Activated CD8-positive, alpha-beta T cell treated with anti-CD3 and anti-CD28 coated beads, Interleukin-2, amount 10 ng/mL, durations not matched to agents 7 days and 5 days (primary cell): ENCODE data around the gene TAGLN2. TPM values are rescaled to one million over a fixed set of nuclear protein-coding genes. Genes with fewer than 3 reads are reported as not detected.

ENCODE experiments used
- ATAC-seq: fragments of 150-1000 bp; cut with Tn5 transposase; one replicate; pipeline ENCODE4 v1.10.0; 2021; ENCODE audit warnings: moderate library complexity
- CTCF ChIA-PET: fragments of 350-600 bp; sonication (Branson Sonifier 250); formaldehyde crosslinking; loops from one replicate; lab custom pipeline; 2021; ENCODE audit warnings: antibody characterized with exemption; lab: Charles Lee
- POLR2A ChIA-PET: fragments of 350-600 bp; sonication (Branson Sonifier 250); formaldehyde crosslinking; loops from one replicate; lab custom pipeline; 2021; ENCODE audit warnings: antibody characterized with exemption; lab: Charles Lee
- DNase-seq: peaks from one replicate; pipeline ENCODE4 v3.0.0-alpha.2; 2020
- H3K27ac Mint-ChIP-seq: one replicate; pipeline ENCODE4 v1.8.0; 2021; ENCODE audit warnings: mild to moderate bottlenecking, mixed read lengths
- H3K27me3 Mint-ChIP-seq: one replicate; pipeline ENCODE4 v1.8.0; 2021; ENCODE audit warnings: low read depth, mixed read lengths
- H3K36me3 Mint-ChIP-seq: one replicate; pipeline ENCODE4 v1.8.0; 2021; ENCODE audit warnings: low read depth, mixed read lengths
- H3K4me1 Mint-ChIP-seq: one replicate; pipeline ENCODE4 v1.8.0; 2021; ENCODE audit warnings: low read depth, mixed read lengths
- H3K4me3 Mint-ChIP-seq: one replicate; pipeline ENCODE4 v1.8.0; 2021; ENCODE audit warnings: mild to moderate bottlenecking, mixed read lengths
- H3K9me3 Mint-ChIP-seq: one replicate; pipeline ENCODE4 v1.8.0; 2022; ENCODE audit warnings: mixed read lengths; ENCODE audit not compliant: insufficient read depth
- total RNA-seq, 2 experiments: library from RNA; stranded (reverse); gene quantifications; one replicate each; pipeline ENCODE4 v1.2.3, GENCODE V29; 2021

TAGLN2 gene
- total RNA-seq, 2 experiments from 2014 or later: 476 to 510 TPM

GRCh38 chr1:159947942-159948341 lies 22.6 kb upstream of the TAGLN2 start:
- no peak for ATAC-seq
- no peak for DNase-seq
- ChIA-PET POLR2A (no interaction called here), CTCF (interaction anchor here (4.5 kb wide), 1 partner anchor 59 kb away, joined by 28 read pairs; no protein-coding TSS in a partner anchor)
- Mint-ChIP-seq H3K9me3 (no peaks in the 10 kb centered on the region), H3K4me1 (peaks cover 9% of the 10 kb centered on the region), H3K27ac (no peak overlapping the region), H3K36me3 (no peaks in the 10 kb centered on the region), H3K27me3 (peaks cover 59% of the 10 kb centered on the region), H3K4me3 (no peak overlapping the region)

- Mint-ChIP-seq H3K4me3 (peak overlapping the region; percentile 36), H3K27me3 (peaks cover 58% of the 10 kb centered on the region), H3K4me1 (peaks cover 9% of the 10 kb centered on the region), H3K36me3 (no peaks in the 10 kb centered on the region), H3K9me3 (no peaks in the 10 kb centered on the region), H3K27ac (no peak overlapping the region)
- no peak for DNase-seq
- CTCF ChIA-PET: interaction anchor here (0.7 to 4.5 kb wide), 12 partner anchors 9 to 147 kb away, joined by 3 to 28 read pairs (median 3); no protein-coding TSS in a partner anchor
- POLR2A ChIA-PET: interaction anchor here (0.6 kb wide), 1 partner anchor 11 kb away, joined by 3 read pairs; no protein-coding TSS in a partner anchor
- ATAC-seq: no peak
These were observed 21.2 kb upstream of the TAGLN2 start for GRCh38 chr1:159946242-159947187.

GRCh38 chr1:159945483-159946241 lies 20.4 kb upstream of the TAGLN2 start, which contains the start of gene IGSF9:
Gene IGSF9 (minus strand): TSS chr1:159945613. CDS start chr1:159943454, 2,159 bp downstream.
- peak; percentile 93 for ATAC-seq
- ChIA-PET CTCF (interaction anchor here (0.7 to 4.5 kb wide), 11 partner anchors 9 to 146 kb away, joined by 3 to 28 read pairs (median 3); no protein-coding TSS in a partner anchor), POLR2A (interaction anchor here (0.6 kb wide), 1 partner anchor 12 kb away, joined by 3 read pairs; no protein-coding TSS in a partner anchor)
- H3K27me3 Mint-ChIP-seq: peaks cover 56% of the 10 kb centered on the region
- H3K4me3 Mint-ChIP-seq: peak within 1 kb of the TSS; percentile 36
- no peaks in the 10 kb centered on the region for H3K9me3 Mint-ChIP-seq
- peak; percentile 78 for DNase-seq
- no peak within 1 kb of the TSS for H3K27ac Mint-ChIP-seq
- H3K4me1 Mint-ChIP-seq: peaks cover 9% of the 10 kb centered on the region
- no peaks in the 10 kb centered on the region for H3K36me3 Mint-ChIP-seq

- DNase-seq (no peak), ATAC-seq (no peak)
- no peak overlapping the region for H3K27ac Mint-ChIP-seq
- H3K4me3 Mint-ChIP-seq: peak overlapping the region; percentile 13
- peaks cover 4% of the 10 kb centered on the region for H3K4me1 Mint-ChIP-seq
- H3K9me3 Mint-ChIP-seq: no peaks in the 10 kb centered on the region
- H3K27me3 Mint-ChIP-seq: peaks cover 59% of the 10 kb centered on the region
- CTCF ChIA-PET: interaction anchor here (0.8 to 4.5 kb wide), 5 partner anchors 8 to 134 kb away, joined by 3 to 28 read pairs (median 6); no protein-coding TSS in a partner anchor
- POLR2A ChIA-PET: interaction anchor here (0.6 kb wide), 1 partner anchor 143 kb away, joined by 3 read pairs; no protein-coding TSS in a partner anchor
- no peaks in the 10 kb centered on the region for H3K36me3 Mint-ChIP-seq
These were observed 19.5 kb upstream of the TAGLN2 start for GRCh38 chr1:159944623-159945455.

- Mint-ChIP-seq H3K36me3 (no peaks in the 10 kb centered on the region), H3K27me3 (peaks cover 58% of the 10 kb centered on the region), H3K27ac (no peak overlapping the region), H3K4me1 (peaks cover 4% of the 10 kb centered on the region), H3K9me3 (no peaks in the 10 kb centered on the region), H3K4me3 (no peak overlapping the region)
- ChIA-PET CTCF (interaction anchor here (0.8 to 4.5 kb wide), 3 partner anchors 50 to 135 kb away, joined by 3 to 28 read pairs (median 3); no protein-coding TSS in a partner anchor), POLR2A (interaction anchor here (0.6 to 0.9 kb wide), 2 partner anchors 64 to 143 kb away, joined by 3 read pairs; no protein-coding TSS in a partner anchor)
- DNase-seq (no peak), ATAC-seq (no peak)
These were observed 18.8 kb upstream of the TAGLN2 start for GRCh38 chr1:159943908-159944622.

- Mint-ChIP-seq H3K9me3 (no peaks in the 10 kb centered on the region), H3K4me1 (peaks cover 6% of the 10 kb centered on the region), H3K27ac (no peak overlapping the region), H3K27me3 (peaks cover 60% of the 10 kb centered on the region), H3K36me3 (no peaks in the 10 kb centered on the region), H3K4me3 (no peak overlapping the region)
- DNase-seq (no peak), ATAC-seq (no peak)
- ChIA-PET CTCF (interaction anchor here (1.0 to 1.1 kb wide), 2 partner anchors 49 to 135 kb away, joined by 3 to 5 read pairs; no protein-coding TSS in a partner anchor), POLR2A (interaction anchor here (0.9 kb wide), 1 partner anchor 65 kb away, joined by 3 read pairs; no protein-coding TSS in a partner anchor)
These were observed 18.0 kb upstream of the TAGLN2 start for GRCh38 chr1:159943278-159943640.

- ATAC-seq (no peak), DNase-seq (no peak)
- Mint-ChIP-seq H3K27ac (no peak overlapping the region), H3K9me3 (no peaks in the 10 kb centered on the region), H3K36me3 (no peaks in the 10 kb centered on the region), H3K4me3 (no peak overlapping the region), H3K27me3 (peaks cover 58% of the 10 kb centered on the region), H3K4me1 (peaks cover 7% of the 10 kb centered on the region)
- ChIA-PET CTCF (interaction anchor here (1.0 to 1.1 kb wide), 2 partner anchors 48 to 135 kb away, joined by 3 to 5 read pairs; no protein-coding TSS in a partner anchor), POLR2A (interaction anchor here (0.9 kb wide), 1 partner anchor 65 kb away, joined by 3 read pairs; no protein-coding TSS in a partner anchor)
These were observed 17.4 kb upstream of the TAGLN2 start for GRCh38 chr1:159942632-159943277.

GRCh38 chr1:159941591-159942560 lies 16.6 kb upstream of the TAGLN2 start:
- Mint-ChIP-seq H3K9me3 (no peaks in the 10 kb centered on the region), H3K36me3 (no peaks in the 10 kb centered on the region), H3K4me3 (no peak overlapping the region), H3K27ac (no peak overlapping the region), H3K4me1 (peaks cover 7% of the 10 kb centered on the region), H3K27me3 (peaks cover 54% of the 10 kb centered on the region)
- POLR2A ChIA-PET: interaction anchor here (1.2 to 2.3 kb wide), 2 partner anchors 16 to 22 kb away, joined by 4 to 5 read pairs; partner anchors contain the start of gene TAGLN2
- no peak for DNase-seq
- CTCF ChIA-PET: interaction anchor here (0.6 to 9.9 kb wide), 4 partner anchors 9 to 142 kb away, joined by 3 to 184 read pairs (median 3); no protein-coding TSS in a partner anchor
- no peak for ATAC-seq

GRCh38 chr1:159941141-159941540 lies 15.8 kb upstream of the TAGLN2 start:
- peaks cover 9% of the 10 kb centered on the region for H3K4me1 Mint-ChIP-seq
- H3K27ac Mint-ChIP-seq: no peak overlapping the region
- H3K4me3 Mint-ChIP-seq: no peak overlapping the region
- ChIA-PET CTCF (interaction anchor here (0.6 to 9.9 kb wide), 5 partner anchors 8 to 141 kb away, joined by 3 to 184 read pairs (median 3); no protein-coding TSS in a partner anchor), POLR2A (interaction anchor here (1.2 to 2.3 kb wide), 2 partner anchors 16 to 21 kb away, joined by 4 to 5 read pairs; partner anchors contain the start of gene TAGLN2)
- H3K36me3 Mint-ChIP-seq: no peaks in the 10 kb centered on the region
- peaks cover 47% of the 10 kb centered on the region for H3K27me3 Mint-ChIP-seq
- no peak for DNase-seq
- no peaks in the 10 kb centered on the region for H3K9me3 Mint-ChIP-seq
- ATAC-seq: no peak
